Measurements from ENCODE around the gene AKT1.

DNA sequence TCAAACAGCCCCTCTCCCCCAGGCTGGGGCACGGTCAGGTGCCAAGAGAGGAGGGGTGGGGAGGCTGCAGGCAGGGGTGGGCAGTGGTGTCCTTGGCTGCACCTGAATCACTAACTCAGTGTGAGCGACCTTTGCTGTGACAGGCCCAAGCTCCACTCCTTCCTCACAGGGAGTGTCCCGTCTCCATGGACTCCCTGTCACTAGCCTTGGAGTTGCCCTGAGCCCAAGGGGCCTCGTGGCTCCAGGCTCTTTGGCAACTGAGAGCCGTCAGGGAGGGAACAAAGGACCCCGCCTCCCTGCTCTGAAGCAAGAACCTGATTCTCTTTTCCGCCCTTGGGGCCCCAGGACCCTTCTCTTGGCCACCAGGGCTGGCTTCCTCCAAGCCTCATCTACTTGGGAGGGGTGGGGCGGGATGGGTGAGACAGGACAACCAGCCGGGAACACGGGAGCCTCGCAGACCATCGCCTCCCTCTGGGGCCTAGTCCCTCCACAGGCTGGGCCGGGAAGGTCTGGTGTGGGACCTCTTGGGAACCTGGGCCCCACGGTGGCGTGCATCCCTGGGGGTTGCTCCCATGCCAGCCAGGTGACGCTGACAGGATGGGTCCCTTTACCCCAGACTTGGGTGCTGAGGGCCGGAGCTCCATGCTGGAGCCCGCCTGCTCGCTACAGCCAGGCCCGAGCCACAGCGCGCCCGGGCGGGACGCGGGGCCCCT lies 72.5 kb downstream of the AKT1 start:
- no peak for TF ChIP-seq POLR2A (IDR thresholded peaks at IDR 0.05)
- TF ChIP-seq CTCF (IDR thresholded peaks at IDR 0.05): no peak
- TF ChIP-seq POLR2AphosphoS5 (IDR thresholded peaks at IDR 0.05; ENCODE audit: insufficient read depth in 1 of 2, low read depth in 1 of 2): peak in 1 of 2 donors; percentile 12
